Mesenchymal stem cell (in vitro differentiated cells and primary cell): ENCODE measurements around the gene PLG.

Experiments used
- DNase-seq: peaks from one replicate; pipeline ENCODE4 v3.0.0-alpha.2; 2013
- H2AFZ ChIP-seq: one replicate; pipeline ENCODE4 v1.6.1; 2013; ENCODE audit warnings: low read depth, mild to moderate bottlenecking, control low read depth, inconsistent platforms, low read length, moderate library complexity
- H2AK5ac ChIP-seq: 2 replicates; pipeline ENCODE4 v1.6.1; 2013; ENCODE audit warnings: low read length, moderate library complexity, mild to moderate bottlenecking, inconsistent platforms; ENCODE audit not compliant: severe bottlenecking
- H2BK120ac ChIP-seq: one replicate; pipeline ENCODE4 v1.6.1; 2013; ENCODE audit warnings: low read depth, mild to moderate bottlenecking, inconsistent platforms, low read length, moderate library complexity
- H2BK12ac ChIP-seq, 2 experiments: one replicate each; pipeline ENCODE4 v1.6.1; 2013; ENCODE audit warnings: inconsistent platforms in 2 of 2, low read length in 2 of 2, mild to moderate bottlenecking in 2 of 2, moderate library complexity in 2 of 2, control low read depth in 1 of 2
- H2BK15ac ChIP-seq: one replicate; pipeline ENCODE4 v1.6.1; 2013; ENCODE audit warnings: mild to moderate bottlenecking, low read depth, inconsistent platforms; ENCODE audit not compliant: poor library complexity, severe bottlenecking
- H2BK5ac ChIP-seq: 2 replicates; pipeline ENCODE4 v1.6.1; 2013; ENCODE audit warnings: low read depth, mild to moderate bottlenecking, low read length, control low read depth, inconsistent platforms; ENCODE audit not compliant: poor library complexity, severe bottlenecking
- H3K14ac ChIP-seq, 2 experiments: one replicate each; pipeline ENCODE4 v1.6.1; 2013; ENCODE audit warnings: inconsistent platforms in 2 of 2, low read length in 2 of 2, control low read depth in 1 of 2, mild to moderate bottlenecking in 1 of 2, moderate library complexity in 1 of 2
- H3K18ac ChIP-seq, 2 experiments: one replicate each; pipeline ENCODE4 v1.6.1; 2013; ENCODE audit warnings: inconsistent platforms in 2 of 2, low read length in 2 of 2, control low read depth in 1 of 2, low read depth in 1 of 2, mild to moderate bottlenecking in 1 of 2
- H3K23ac ChIP-seq, 2 experiments: one replicate each; pipeline ENCODE4 v1.6.1; 2013; ENCODE audit warnings: inconsistent platforms in 2 of 2, low read length in 2 of 2, mild to moderate bottlenecking in 2 of 2, moderate library complexity in 2 of 2, control low read depth in 1 of 2
- H3K27ac ChIP-seq: 2 replicates; pipeline ENCODE4 v1.5.1; 2013; ENCODE audit warnings: mild to moderate bottlenecking, moderate library complexity, low read length, control low read depth, inconsistent platforms; ENCODE audit not compliant: poor library complexity, severe bottlenecking
- H3K27me3 ChIP-seq, 2 experiments: 2 replicates each; pipeline versions ENCODE4 v1.6.1 to v1.7.0; 2013; ENCODE audit warnings: low read length in 2 of 2, mild to moderate bottlenecking in 2 of 2, moderate library complexity in 2 of 2, control low read depth in 1 of 2, inconsistent platforms in 1 of 2; ENCODE audit not compliant: control insufficient read depth in 1 of 2, insufficient read depth in 1 of 2
- H3K36me3 ChIP-seq, 2 experiments: 2 replicates each; pipeline versions ENCODE4 v1.6.1 to v1.7.0; 2013; ENCODE audit warnings: low read length in 2 of 2, control low read depth in 1 of 2, inconsistent platforms in 1 of 2, low read depth in 1 of 2, mild to moderate bottlenecking in 1 of 2; ENCODE audit not compliant: insufficient read depth in 2 of 2, control insufficient read depth in 1 of 2
- H3K4ac ChIP-seq, 2 experiments: one replicate each; pipeline ENCODE4 v1.6.1; 2013; ENCODE audit warnings: inconsistent platforms in 2 of 2, low read length in 2 of 2, mild to moderate bottlenecking in 2 of 2, moderate library complexity in 2 of 2, control low read depth in 1 of 2, low read depth in 1 of 2
- H3K4me1 ChIP-seq: 2 replicates; pipeline ENCODE4 v1.6.1; 2013; ENCODE audit warnings: low read depth, low read length, control low read depth; ENCODE audit not compliant: control insufficient read depth, insufficient read depth
- H3K4me2 ChIP-seq: 2 replicates; pipeline ENCODE4 v1.6.1; 2013; ENCODE audit warnings: low read length, mild to moderate bottlenecking, inconsistent platforms; ENCODE audit not compliant: poor library complexity, severe bottlenecking
- H3K4me3 ChIP-seq, 2 experiments: 2 replicates each; pipeline versions ENCODE4 v1.5.1 to v1.7.0; 2013; ENCODE audit warnings: low read length in 2 of 2, mild to moderate bottlenecking in 2 of 2, control low read depth in 1 of 2, low read depth in 1 of 2; ENCODE audit not compliant: insufficient read depth in 1 of 2
- H3K79me1 ChIP-seq: replicated peaks from 2 replicates; pipeline ENCODE4 v1.6.1; 2013; ENCODE audit warnings: mild to moderate bottlenecking, control low read depth, low read length, inconsistent platforms; ENCODE audit not compliant: poor library complexity, severe bottlenecking
- H3K9ac ChIP-seq: 2 replicates; pipeline ENCODE4 v1.7.0; 2013; ENCODE audit warnings: mild to moderate bottlenecking, low read length, moderate library complexity
- H3K9me3 ChIP-seq: 2 replicates; pipeline ENCODE4 v1.7.0; 2013; ENCODE audit warnings: mild to moderate bottlenecking, low read length; ENCODE audit not compliant: control insufficient read depth
- H4K8ac ChIP-seq: one replicate; pipeline ENCODE4 v1.6.1; 2013; ENCODE audit warnings: inconsistent platforms, mild to moderate bottlenecking, low read length, moderate library complexity
- H4K91ac ChIP-seq: one replicate; pipeline ENCODE4 v1.6.1; 2013; ENCODE audit warnings: mild to moderate bottlenecking, low read length, inconsistent platforms
- WGBS: methylation state at CpG from one replicate; pipeline ENCODE4 v1.1.7; 2013; ENCODE audit warnings: mixed read lengths; 5-methylcytosine and 5-hydroxymethylcytosine counted together

The PLG gene

GRCh38 chr6:160789263-160790027 is 87.4 kb downstream of the PLG start:
- H3K27me3 ChIP-seq = no peaks in the 10 kb centered on the region

GRCh38 chr6:160790028-160790792 is 88.2 kb downstream of the PLG start:
- Histone ChIP-seq H3K9me3 (no peaks in the 10 kb centered on the region), H3K36me3 (no peaks in the 10 kb centered on the region), H4K8ac (no peak overlapping the region), H3K4me2 (no peak overlapping the region), H2AK5ac (no peak overlapping the region), H3K27ac (no peak overlapping the region), H3K4ac (no peak overlapping the region), H2BK15ac (no peak overlapping the region), H3K27me3 (no peaks in the 10 kb centered on the region), H2AFZ (no peak overlapping the region), H3K4me1 (no peaks in the 10 kb centered on the region), H2BK5ac (no peak overlapping the region), H3K9ac (peak overlapping the region; percentile 49), H2BK12ac (no peak overlapping the region), H4K91ac (no peak overlapping the region), H3K23ac (no peak overlapping the region), H2BK120ac (no peak overlapping the region), H3K4me3 (peak overlapping the region in 1 of 2 experiments; percentile 58), H3K14ac (no peak overlapping the region), H3K79me1 (no peaks in the 10 kb centered on the region), H3K18ac (no peak overlapping the region)
- WGBS = 52% methylated on average over 4 of the region's 7 CpGs
- DNase-seq = no peak

More at GRCh38 chr6:160789263-160790027, 87.4 kb downstream of the PLG start:
- H2BK5ac ChIP-seq = no peak overlapping the region
- H3K9ac ChIP-seq = no peak overlapping the region
- no peak overlapping the region for H2AFZ ChIP-seq
- H3K4me2 ChIP-seq = no peak overlapping the region
- H4K8ac ChIP-seq = no peak overlapping the region
- H3K4me1 ChIP-seq = no peaks in the 10 kb centered on the region
- no peak overlapping the region for H3K4ac ChIP-seq
- DNase-seq = no peak
- H2BK15ac ChIP-seq = no peak overlapping the region
- H3K14ac ChIP-seq = no peak overlapping the region
- no peaks in the 10 kb centered on the region for H3K9me3 ChIP-seq
- H2BK120ac ChIP-seq = no peak overlapping the region
- H3K27ac ChIP-seq = no peak overlapping the region
- no peak overlapping the region for H3K18ac ChIP-seq
- WGBS = 72% methylated on average over 9 of the region's 9 CpGs
- no peaks in the 10 kb centered on the region for H3K79me1 ChIP-seq
- no peak overlapping the region for H2AK5ac ChIP-seq
- no peak overlapping the region for H4K91ac ChIP-seq
- H3K23ac ChIP-seq = no peak overlapping the region
- no peaks in the 10 kb centered on the region for H3K36me3 ChIP-seq
- H3K4me3 ChIP-seq = no peak overlapping the region
- no peak overlapping the region for H2BK12ac ChIP-seq

DNA sequence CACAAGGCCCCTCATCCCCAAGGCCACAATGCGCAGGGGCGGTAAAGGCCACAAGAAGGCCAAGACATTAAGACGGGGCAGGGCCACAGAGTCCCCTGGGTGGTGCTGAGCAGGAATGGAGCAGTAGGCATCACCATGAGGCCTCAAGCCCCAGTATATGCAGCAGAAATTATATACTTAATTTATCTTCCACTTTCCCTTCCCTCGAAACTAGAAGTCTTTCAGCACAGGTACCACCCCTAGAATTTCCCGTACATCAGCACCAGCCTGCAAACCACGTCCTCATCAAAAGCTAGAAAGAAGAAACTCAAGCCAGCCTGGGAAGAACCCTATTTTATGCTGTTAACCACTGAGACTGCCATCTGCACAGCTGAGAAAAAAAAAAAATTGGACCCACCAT is 89.4 kb downstream of the PLG start:
- Histone ChIP-seq H3K27me3 (no peaks in the 10 kb centered on the region), H3K27ac (no peak overlapping the region), H2BK120ac (no peak overlapping the region), H4K8ac (no peak overlapping the region), H2AFZ (no peak overlapping the region), H3K4me2 (no peak overlapping the region), H2BK5ac (no peak overlapping the region), H3K9ac (no peak overlapping the region), H4K91ac (no peak overlapping the region), H3K23ac (no peak overlapping the region), H3K14ac (no peak overlapping the region), H3K18ac (no peak overlapping the region), H3K36me3 (no peaks in the 10 kb centered on the region), H3K4me1 (no peaks in the 10 kb centered on the region), H3K4me3 (no peak overlapping the region), H3K4ac (no peak overlapping the region), H2AK5ac (no peak overlapping the region), H2BK12ac (no peak overlapping the region), H3K9me3 (no peaks in the 10 kb centered on the region), H2BK15ac (no peak overlapping the region), H3K79me1 (no peaks in the 10 kb centered on the region)
- DNase-seq = no peak
- WGBS = 79% methylated on average over 6 of the region's 6 CpGs

- H3K4me1 ChIP-seq = no peaks in the 10 kb centered on the region
- no peak overlapping the region for H3K9ac ChIP-seq
- H2AFZ ChIP-seq = no peak overlapping the region
- H4K8ac ChIP-seq = no peak overlapping the region
- H3K36me3 ChIP-seq = no peaks in the 10 kb centered on the region
- no peak overlapping the region for H3K18ac ChIP-seq
- H2BK120ac ChIP-seq = no peak overlapping the region
- no peaks in the 10 kb centered on the region for H3K79me1 ChIP-seq
- H3K27ac ChIP-seq = no peak overlapping the region
- H3K9me3 ChIP-seq = no peaks in the 10 kb centered on the region
- no peak overlapping the region for H2BK5ac ChIP-seq
- H2BK12ac ChIP-seq = no peak overlapping the region
- 76% methylated on average over 3 of the region's 3 CpGs for WGBS
- H3K4ac ChIP-seq = no peak overlapping the region
- H3K4me2 ChIP-seq = no peak overlapping the region
- no peak overlapping the region for H3K4me3 ChIP-seq
- H3K23ac ChIP-seq = no peak overlapping the region
- no peak overlapping the region for H2AK5ac ChIP-seq
- no peak for DNase-seq
- no peaks in the 10 kb centered on the region for H3K27me3 ChIP-seq
- H4K91ac ChIP-seq = no peak overlapping the region
- no peak overlapping the region for H2BK15ac ChIP-seq
- H3K14ac ChIP-seq = no peak overlapping the region
Measured at GRCh38 chr6:160791981-160792418, 90.0 kb downstream of the PLG start.
